ENCODE measurements around the gene HNRNPA2B1. TPM values are rescaled to one million over a fixed set of nuclear protein-coding genes. Genes with fewer than 3 reads are reported as not detected.

Gene HNRNPA2B1
- total RNA-seq, 2 experiments from 2014 or later: 258 to 1,090 TPM

- no TSS peak for BruUV-seq (replicated peaks)
- H3K9me3 ChIP-seq (ENCODE audit: low read length): no peaks in the 10 kb centered on the region
- TF ChIP-seq CTCF (conservative IDR thresholded peaks at IDR 0.05; ENCODE audit: low read length): no peak
- no peak for TF ChIP-seq EZH2phosphoT487 (IDR thresholded peaks at IDR 0.05; ENCODE audit: borderline replicate concordance, low read depth, low read length)
- H3K27ac ChIP-seq (ENCODE audit: low read depth, low read length, poor library complexity, severe bottlenecking): no peak overlapping the region
- CTCF ChIA-PET (ENCODE audit: unreplicated experiment): no interaction called here
- H2AFZ ChIP-seq (ENCODE audit: low read length): no peak overlapping the region
- peaks cover 10% of the 10 kb centered on the region for H4K20me1 ChIP-seq (ENCODE audit: insufficient read depth, low read length)
- intact Hi-C loops (cut with micrococcal nuclease; ENCODE audit: unreplicated experiment): loop anchor here (5.0 kb wide), 1 partner anchor 89 kb away; no protein-coding TSS in a partner anchor
- POLR2A ChIA-PET: interaction anchor here (1.1 to 1.7 kb wide), 3 partner anchors 15 to 91 kb away, joined by 3 to 6 read pairs (median 6); no protein-coding TSS in a partner anchor
- no peak overlapping the region for H3K4me3 ChIP-seq (ENCODE audit: low read depth, low read length, poor library complexity, severe bottlenecking)
- H3K79me2 ChIP-seq (ENCODE audit: insufficient read depth, low read depth, low read length): no peaks in the 10 kb centered on the region
- H3K4me1 ChIP-seq (ENCODE audit: insufficient read depth, low read length, poor library complexity, severe bottlenecking): no peaks in the 10 kb centered on the region
- no peaks in the 10 kb centered on the region for H3K9me2 ChIP-seq (ENCODE audit: insufficient read depth, low read length)
- peaks cover 59% of the 10 kb centered on the region for H3K36me3 ChIP-seq (ENCODE audit: insufficient read depth, low read length)
- H3K4me2 ChIP-seq (ENCODE audit: low read length): no peak overlapping the region
- no peak for DNase-seq (ENCODE audit: low spot score)
Observed at GRCh38 chr7:26181474-26182227, 18.9 kb downstream of the HNRNPA2B1 start.

- Histone ChIP-seq H3K4me2 (ENCODE audit: low read length) (no peak overlapping the region), H3K9me3 (ENCODE audit: low read length) (no peaks in the 10 kb centered on the region), H3K36me3 (ENCODE audit: insufficient read depth, low read length) (peaks cover 54% of the 10 kb centered on the region), H3K79me2 (ENCODE audit: insufficient read depth, low read depth, low read length) (no peaks in the 10 kb centered on the region), H3K4me1 (ENCODE audit: insufficient read depth, low read length, poor library complexity, severe bottlenecking) (no peaks in the 10 kb centered on the region), H2AFZ (ENCODE audit: low read length) (no peak overlapping the region), H4K20me1 (ENCODE audit: insufficient read depth, low read length) (peaks cover 10% of the 10 kb centered on the region), H3K4me3 (ENCODE audit: low read depth, low read length, poor library complexity, severe bottlenecking) (no peak overlapping the region), H3K27ac (ENCODE audit: low read depth, low read length, poor library complexity, severe bottlenecking) (no peak overlapping the region), H3K9me2 (ENCODE audit: insufficient read depth, low read length) (no peaks in the 10 kb centered on the region)
- ChIA-PET POLR2A (interaction anchor here (1.0 to 1.7 kb wide), 3 partner anchors 8 to 90 kb away, joined by 3 to 6 read pairs (median 6); no protein-coding TSS in a partner anchor), CTCF (ENCODE audit: unreplicated experiment) (interaction anchor here (0.9 kb wide), 1 partner anchor 24 kb away, joined by 3 read pairs; no protein-coding TSS in a partner anchor)
- no TSS peak for BruUV-seq (replicated peaks)
- intact Hi-C loops (cut with micrococcal nuclease; ENCODE audit: unreplicated experiment): loop anchor here (5.0 kb wide), 1 partner anchor 88 kb away; no protein-coding TSS in a partner anchor
- TF ChIP-seq CTCF (conservative IDR thresholded peaks at IDR 0.05; ENCODE audit: low read length) (no peak), EZH2phosphoT487 (IDR thresholded peaks at IDR 0.05; ENCODE audit: borderline replicate concordance, low read depth, low read length) (no peak)
- no peak for DNase-seq (ENCODE audit: low spot score)
Observed at GRCh38 chr7:26180792-26181198, 19.8 kb downstream of the HNRNPA2B1 start.

Data from OCI-LY7 (cell line).